Astrocyte (in vitro differentiated cells and primary cell): ENCODE results near the gene BANK1. TPM values are rescaled to one million over a fixed set of nuclear protein-coding genes. Genes with fewer than 3 reads are reported as not detected.

Experiments
- DNase-seq: peaks from one replicate; pipeline ENCODE4 v3.0.0-alpha.2; 2010; ENCODE audit warnings: low read depth
- FAIRE-seq: peaks from 2 replicates; lab custom pipeline; 2011; peaks lifted over from hg19 to GRCh38; lab: Jason Lieb, UNC
- H2AFZ ChIP-seq: 2 replicates; pipeline ENCODE4 v1.6.0; 2012; ENCODE audit warnings: low read depth, low read length, inconsistent platforms
- H3K27ac ChIP-seq: 2 replicates; pipeline ENCODE4 v1.5.1; 2011; ENCODE audit warnings: low read depth, low read length, inconsistent platforms
- H3K27me3 ChIP-seq: 2 replicates; pipeline ENCODE4 v1.6.0; 2011; ENCODE audit warnings: low read length, inconsistent platforms; ENCODE audit not compliant: insufficient read depth
- H3K36me3 ChIP-seq: 2 replicates; pipeline ENCODE4 v1.5.1; 2011; ENCODE audit warnings: low read length, inconsistent platforms; ENCODE audit not compliant: insufficient read depth
- H3K4me1 ChIP-seq: 2 replicates; pipeline ENCODE4 v1.5.1; 2011; ENCODE audit warnings: low read length, inconsistent platforms; ENCODE audit not compliant: insufficient read depth
- H3K4me2 ChIP-seq: 2 replicates; pipeline ENCODE4 v1.6.0; 2012; ENCODE audit warnings: low read length, inconsistent platforms
- H3K4me3 ChIP-seq: 2 replicates; pipeline ENCODE4 v1.5.1; 2011; ENCODE audit warnings: low read depth, mild to moderate bottlenecking, low read length, inconsistent platforms; ENCODE audit not compliant: insufficient read depth
- H3K79me2 ChIP-seq: 2 replicates; pipeline ENCODE4 v1.6.0; 2012; ENCODE audit warnings: mild to moderate bottlenecking, low read length, inconsistent platforms; ENCODE audit not compliant: insufficient read depth
- H3K9ac ChIP-seq: 2 replicates; pipeline ENCODE4 v1.6.0; 2012; ENCODE audit warnings: mild to moderate bottlenecking, low read length, inconsistent platforms
- H3K9me3 ChIP-seq: 2 replicates; pipeline ENCODE4 v1.5.1; 2012; ENCODE audit warnings: low read depth, mild to moderate bottlenecking, low read length, inconsistent platforms; ENCODE audit not compliant: insufficient read depth
- H4K20me1 ChIP-seq: 2 replicates; pipeline ENCODE4 v1.6.0; 2012; ENCODE audit warnings: low read length, inconsistent platforms; ENCODE audit not compliant: insufficient read depth
- H3K27ac Mint-ChIP-seq: one replicate; pipeline ENCODE4 v1.8.0; 2021; ENCODE audit warnings: mild to moderate bottlenecking, mixed read lengths; ENCODE audit not compliant: unreplicated experiment
- H3K27me3 Mint-ChIP-seq: one replicate; pipeline ENCODE4 v1.8.0; 2021; ENCODE audit warnings: low read depth, mixed read lengths; ENCODE audit not compliant: unreplicated experiment
- H3K36me3 Mint-ChIP-seq: one replicate; pipeline ENCODE4 v1.8.0; 2021; ENCODE audit warnings: low read depth, mixed read lengths; ENCODE audit not compliant: unreplicated experiment
- H3K4me1 Mint-ChIP-seq: one replicate; pipeline ENCODE4 v1.8.0; 2021; ENCODE audit warnings: low read depth, mixed read lengths; ENCODE audit not compliant: unreplicated experiment
- H3K4me3 Mint-ChIP-seq: one replicate; pipeline ENCODE4 v1.8.0; 2021; ENCODE audit warnings: mild to moderate bottlenecking, moderate library complexity, mixed read lengths; ENCODE audit not compliant: unreplicated experiment
- H3K9me3 Mint-ChIP-seq: one replicate; pipeline ENCODE4 v1.8.0; 2021; ENCODE audit warnings: mild to moderate bottlenecking, mixed read lengths; ENCODE audit not compliant: unreplicated experiment
- EZH2 ChIP-seq: IDR thresholded peaks from 2 replicates; pipeline ENCODE4 v1.6.1; 2012; ENCODE audit warnings: mild to moderate bottlenecking, low read length, inconsistent platforms; ENCODE audit not compliant: insufficient read depth
- total RNA-seq: library from RNA; stranded (reverse); gene quantifications from 2 replicates; pipeline ENCODE4 v1.2.1, GENCODE V29; 2021
- TF ChIP-seq, protein P1 (sequence below): IDR thresholded peaks from 2 replicates; pipeline ENCODE4 v1.5.1; 2011; ENCODE audit warnings: low read depth, mild to moderate bottlenecking, inconsistent platforms, low read length, moderate library complexity; ENCODE audit not compliant: insufficient read depth

BANK1 gene
- total RNA-seq, 1 donor from 2014 or later, result 1.3 TPM

DNA sequence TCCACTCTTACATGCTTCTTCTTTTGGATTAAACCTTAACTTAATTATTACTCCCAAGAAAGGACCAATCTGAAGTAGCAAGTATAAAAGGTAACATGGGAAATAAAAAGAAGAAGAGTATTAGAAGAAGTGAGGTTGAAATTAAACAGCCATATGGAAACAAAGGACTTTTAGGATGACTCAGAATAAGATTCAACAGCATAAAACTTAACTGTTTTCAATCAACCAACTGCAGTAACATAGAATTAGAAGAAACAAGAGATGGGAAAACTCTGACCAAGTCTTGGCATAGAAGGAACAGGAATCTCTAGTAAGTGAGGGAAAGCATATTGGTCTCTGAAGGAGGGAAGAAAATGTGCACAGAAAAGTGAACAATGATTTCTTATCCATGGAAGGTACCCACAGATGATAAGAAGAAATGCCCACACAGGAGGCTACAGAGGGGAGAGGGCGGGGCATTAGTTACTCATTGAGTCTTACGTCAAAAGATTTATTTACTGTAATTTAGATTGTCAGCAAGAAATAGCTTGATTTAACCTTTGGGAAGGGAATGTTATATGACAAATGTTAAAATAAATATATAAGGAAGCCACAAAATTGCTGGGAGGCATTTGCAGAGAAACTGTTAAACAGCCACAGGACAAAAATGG is 177.3 kb downstream of the BANK1 start:
- Mint-ChIP-seq H3K4me3 (no peak overlapping the region), H3K9me3 (no peaks in the 10 kb centered on the region), H3K27ac (peak overlapping the region; percentile 23)

DNA sequence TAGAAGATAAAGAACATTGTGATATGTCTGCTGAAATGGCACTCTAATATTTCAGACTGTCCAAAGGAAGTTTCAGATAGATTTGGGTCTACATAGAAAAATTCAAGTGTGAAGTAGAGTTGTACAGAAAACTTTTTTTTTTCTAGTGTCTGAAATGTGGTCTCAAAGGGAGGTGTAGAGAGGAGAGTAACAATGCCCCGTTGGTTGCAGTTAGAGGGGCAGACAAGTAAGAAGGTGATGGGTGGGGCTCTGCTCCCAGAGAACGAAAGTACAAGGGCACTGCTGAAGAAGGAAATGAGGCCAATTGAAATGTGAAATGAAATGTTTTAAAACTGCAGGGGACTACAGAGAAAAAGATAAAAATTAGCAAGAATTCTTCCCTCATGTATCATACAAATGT is 177.8 kb downstream of the BANK1 start:
- H4K20me1 ChIP-seq, result no peaks in the 10 kb centered on the region
- Mint-ChIP-seq H3K36me3 (no peaks in the 10 kb centered on the region), H3K9me3 (no peaks in the 10 kb centered on the region), H3K27me3 (no peaks in the 10 kb centered on the region), H3K4me3 (no peak overlapping the region), H3K27ac (no peak overlapping the region), H3K4me1 (peaks cover 14% of the 10 kb centered on the region)
- H2AFZ ChIP-seq, result no peak overlapping the region
- FAIRE-seq, result no peak
- no peak for DNase-seq
- peak overlapping the region; percentile 2 for H3K4me2 ChIP-seq
- no peaks in the 10 kb centered on the region for H3K9me3 ChIP-seq
- no peaks in the 10 kb centered on the region for H3K79me2 ChIP-seq
- no peaks in the 10 kb centered on the region for H3K36me3 ChIP-seq
- H3K4me1 ChIP-seq, result no peaks in the 10 kb centered on the region
- H3K9ac ChIP-seq, result no peak overlapping the region
- no peak overlapping the region for H3K4me3 ChIP-seq
- TF ChIP-seq, protein P1, sequence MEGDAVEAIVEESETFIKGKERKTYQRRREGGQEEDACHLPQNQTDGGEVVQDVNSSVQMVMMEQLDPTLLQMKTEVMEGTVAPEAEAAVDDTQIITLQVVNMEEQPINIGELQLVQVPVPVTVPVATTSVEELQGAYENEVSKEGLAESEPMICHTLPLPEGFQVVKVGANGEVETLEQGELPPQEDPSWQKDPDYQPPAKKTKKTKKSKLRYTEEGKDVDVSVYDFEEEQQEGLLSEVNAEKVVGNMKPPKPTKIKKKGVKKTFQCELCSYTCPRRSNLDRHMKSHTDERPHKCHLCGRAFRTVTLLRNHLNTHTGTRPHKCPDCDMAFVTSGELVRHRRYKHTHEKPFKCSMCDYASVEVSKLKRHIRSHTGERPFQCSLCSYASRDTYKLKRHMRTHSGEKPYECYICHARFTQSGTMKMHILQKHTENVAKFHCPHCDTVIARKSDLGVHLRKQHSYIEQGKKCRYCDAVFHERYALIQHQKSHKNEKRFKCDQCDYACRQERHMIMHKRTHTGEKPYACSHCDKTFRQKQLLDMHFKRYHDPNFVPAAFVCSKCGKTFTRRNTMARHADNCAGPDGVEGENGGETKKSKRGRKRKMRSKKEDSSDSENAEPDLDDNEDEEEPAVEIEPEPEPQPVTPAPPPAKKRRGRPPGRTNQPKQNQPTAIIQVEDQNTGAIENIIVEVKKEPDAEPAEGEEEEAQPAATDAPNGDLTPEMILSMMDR, result no peak
- TF ChIP-seq EZH2, result no peak
- H3K27me3 ChIP-seq, result no peaks in the 10 kb centered on the region
- no peak overlapping the region for H3K27ac ChIP-seq

More for the DNA sequence above, 177.3 kb downstream of the BANK1 start:
- Histone ChIP-seq H3K9ac (no peak overlapping the region), H3K4me2 (no peak overlapping the region), H3K4me1 (no peaks in the 10 kb centered on the region), H3K27me3 (no peaks in the 10 kb centered on the region), H3K4me3 (no peak overlapping the region), H3K9me3 (no peaks in the 10 kb centered on the region), H2AFZ (no peak overlapping the region), H3K79me2 (no peaks in the 10 kb centered on the region), H3K36me3 (no peaks in the 10 kb centered on the region), H3K27ac (no peak overlapping the region), H4K20me1 (no peaks in the 10 kb centered on the region)
- DNase-seq (peak; percentile 46), FAIRE-seq (no peak)
- H3K4me1 Mint-ChIP-seq, result peaks cover 14% of the 10 kb centered on the region
- no peaks in the 10 kb centered on the region for H3K36me3 Mint-ChIP-seq
- TF ChIP-seq, protein P1, result no peak
- TF ChIP-seq EZH2, result no peak
- H3K27me3 Mint-ChIP-seq, result no peaks in the 10 kb centered on the region

DNA sequence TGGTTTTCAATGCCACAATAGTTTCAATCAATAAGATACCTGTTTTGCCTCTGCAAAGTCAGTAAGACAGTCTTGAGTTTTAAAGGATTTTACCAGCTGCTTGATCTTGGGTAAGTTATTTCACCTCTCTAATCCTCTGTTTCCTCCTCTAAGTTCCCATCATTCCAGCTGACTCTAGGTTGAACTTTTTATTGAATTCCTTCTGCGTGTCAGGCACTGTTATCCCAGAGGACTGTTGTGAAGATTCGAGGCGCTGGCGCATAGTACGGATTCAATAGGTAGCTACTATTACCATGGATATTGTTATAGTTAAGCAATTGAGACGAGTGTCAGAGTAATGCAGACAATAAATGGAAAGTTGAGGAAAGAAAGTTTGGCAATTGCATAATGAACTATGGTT is 179.4 kb downstream of the BANK1 start:
- Histone ChIP-seq H3K27me3 (no peaks in the 10 kb centered on the region), H3K4me3 (no peak overlapping the region), H3K4me2 (no peak overlapping the region), H4K20me1 (no peaks in the 10 kb centered on the region), H3K9ac (no peak overlapping the region), H3K27ac (no peak overlapping the region), H3K4me1 (no peaks in the 10 kb centered on the region), H3K9me3 (no peaks in the 10 kb centered on the region), H2AFZ (no peak overlapping the region), H3K79me2 (no peaks in the 10 kb centered on the region), H3K36me3 (no peaks in the 10 kb centered on the region)
- Mint-ChIP-seq H3K27me3 (no peaks in the 10 kb centered on the region), H3K4me1 (peaks cover 14% of the 10 kb centered on the region), H3K36me3 (no peaks in the 10 kb centered on the region), H3K27ac (no peak overlapping the region), H3K9me3 (no peaks in the 10 kb centered on the region), H3K4me3 (no peak overlapping the region)
- no peak for TF ChIP-seq EZH2
- TF ChIP-seq, protein P1, result no peak
- FAIRE-seq, result no peak
- no peak for DNase-seq
